GM23338 (cell line): ENCODE measurements around the gene CNTN5. TPM values are rescaled to one million over a fixed set of nuclear protein-coding genes. Genes with fewer than 3 reads are reported as not detected.

ENCODE experiments used
- ATAC-seq: fragments of 200-7000 bp; cut with Tn5 transposase; 3 replicates; pipeline ENCODE4 v1.9.1; 2020
- DNase-seq: peaks from one replicate; pipeline ENCODE4 v3.0.0-alpha.2; 2015; ENCODE audit warnings: low spot score
- H2AFZ ChIP-seq: fragments of 200-600 bp; sonication (generic); 2 replicates; pipeline ENCODE4 v1.8.0; 2016; ENCODE audit warnings: antibody characterized with exemption, mild to moderate bottlenecking, moderate library complexity
- H3F3A ChIP-seq: fragments of 200-600 bp; sonication (generic); replicated peaks from 2 replicates; pipeline ENCODE4 v1.8.0; 2017; ENCODE audit warnings: antibody characterized with exemption, mixed run types, low read depth
- H3K27ac ChIP-seq: fragments of 200-600 bp; sonication (generic); 2 replicates; pipeline ENCODE4 v1.6.1; 2016; ENCODE audit warnings: low read depth
- H3K27me3 ChIP-seq: fragments of 200-600 bp; sonication (generic); 2 replicates; pipeline ENCODE4 v1.8.0; 2016; ENCODE audit warnings: mild to moderate bottlenecking, mixed run types, moderate library complexity; ENCODE audit not compliant: insufficient read depth
- H3K36me3 ChIP-seq: fragments of 200-600 bp; sonication (generic); 2 replicates; pipeline ENCODE4 v1.8.0; 2016; ENCODE audit warnings: mild to moderate bottlenecking; ENCODE audit not compliant: insufficient read depth
- H3K4me1 ChIP-seq: fragments of 200-600 bp; sonication (generic); 2 replicates; pipeline ENCODE4 v1.8.0; 2016; ENCODE audit warnings: mild to moderate bottlenecking, moderate library complexity; ENCODE audit not compliant: insufficient read depth
- H3K4me2 ChIP-seq: fragments of 200-600 bp; sonication (generic); 2 replicates; pipeline ENCODE4 v1.7.1; 2017; ENCODE audit warnings: mixed run types
- H3K4me3 ChIP-seq: fragments of 200-600 bp; sonication (generic); 2 replicates; pipeline ENCODE4 v1.6.1; 2016; ENCODE audit warnings: mixed run types
- H3K79me2 ChIP-seq: fragments of 200-600 bp; sonication (generic); replicated peaks from 2 replicates; pipeline ENCODE4 v1.8.0; 2017; ENCODE audit warnings: mild to moderate bottlenecking; ENCODE audit not compliant: insufficient read depth
- H3K9me2 ChIP-seq: fragments of 200-600 bp; sonication (generic); 2 replicates; pipeline ENCODE4 v1.8.0; 2017; ENCODE audit not compliant: insufficient read depth
- H4K20me1 ChIP-seq: fragments of 200-600 bp; sonication (generic); replicated peaks from 2 replicates; pipeline ENCODE4 v1.8.0; 2017; ENCODE audit warnings: mild to moderate bottlenecking; ENCODE audit not compliant: insufficient read depth
- H3K27ac Mint-ChIP-seq: 2 replicates; pipeline ENCODE4 v1.8.0; 2020; ENCODE audit warnings: inconsistent platforms, mild to moderate bottlenecking, moderate library complexity, mixed read lengths
- H3K27me3 Mint-ChIP-seq: 3 replicates; pipeline ENCODE4 v1.8.0; 2022; ENCODE audit warnings: low read depth, mild to moderate bottlenecking, moderate library complexity, mixed read lengths, inconsistent platforms; ENCODE audit not compliant: insufficient read depth, poor library complexity
- H3K36me3 Mint-ChIP-seq: 3 replicates; pipeline ENCODE4 v1.8.0; 2021; ENCODE audit warnings: low read depth, mild to moderate bottlenecking, inconsistent platforms, moderate library complexity, mixed read lengths
- H3K4me1 Mint-ChIP-seq: 3 replicates; pipeline ENCODE4 v1.8.0; 2020; ENCODE audit warnings: mild to moderate bottlenecking, inconsistent platforms, mixed read lengths
- H3K4me3 Mint-ChIP-seq: 3 replicates; pipeline ENCODE4 v1.8.0; 2021; ENCODE audit warnings: moderate library complexity, mild to moderate bottlenecking, inconsistent platforms, mixed read lengths
- H3K9me3 Mint-ChIP-seq: 3 replicates; pipeline ENCODE4 v1.8.0; 2020; ENCODE audit warnings: moderate library complexity, mild to moderate bottlenecking, inconsistent platforms, mixed read lengths
- CREB1 ChIP-seq: fragments of 250-450 bp; sonication (Bioruptor Pico); IDR thresholded peaks from 2 replicates; pipeline ENCODE4 v1.5.0; 2020; ENCODE audit warnings: low read depth, mild to moderate bottlenecking, moderate library complexity
- EZH2 ChIP-seq: fragments of 200-600 bp; sonication (generic); IDR thresholded peaks from one replicate; pipeline ENCODE4 v1.8.0; 2017; ENCODE audit warnings: antibody characterized with exemption, mild to moderate bottlenecking, low read depth; ENCODE audit not compliant: unreplicated experiment
- EZH2phosphoT487 ChIP-seq: fragments of 200-600 bp; sonication (generic); IDR thresholded peaks from one replicate; pipeline ENCODE4 v1.8.1; 2018; ENCODE audit warnings: antibody characterized with exemption; ENCODE audit not compliant: unreplicated experiment
- JUNB ChIP-seq: IDR thresholded peaks from one replicate; pipeline ENCODE4 v1.6.1; 2016; ENCODE audit warnings: antibody characterized with exemption; ENCODE audit not compliant: unreplicated experiment
- NANOG ChIP-seq: IDR thresholded peaks from 2 replicates; pipeline ENCODE4 v1.6.1; 2016; ENCODE audit warnings: antibody characterized with exemption, borderline replicate concordance
- POLR2AphosphoS5 ChIP-seq: IDR thresholded peaks from 2 replicates; pipeline ENCODE4 v1.6.1; 2016; ENCODE audit warnings: antibody characterized with exemption, low read depth
- STAT1 ChIP-seq: IDR thresholded peaks from one replicate; pipeline ENCODE4 v1.6.1; 2016; ENCODE audit warnings: antibody characterized with exemption; ENCODE audit not compliant: unreplicated experiment
- ZNF114 ChIP-seq: fragments of 250-450 bp; sonication (Bioruptor Pico); IDR thresholded peaks from 2 replicates; pipeline ENCODE4 v1.5.0; 2020; ENCODE audit warnings: mild to moderate bottlenecking, moderate library complexity
- ZNF331 ChIP-seq: fragments of 250-450 bp; sonication (Bioruptor Pico); IDR thresholded peaks from 2 replicates; pipeline ENCODE4 v1.5.0; 2020; ENCODE audit warnings: low read depth, mild to moderate bottlenecking, moderate library complexity
- ZNF462 ChIP-seq: fragments of 250-450 bp; sonication (Bioruptor Pico); IDR thresholded peaks from 2 replicates; pipeline ENCODE4 v1.5.0; 2020; ENCODE audit warnings: mild to moderate bottlenecking, moderate library complexity
- polyA plus RNA-seq: library from polyadenylated mRNA; unstranded; fragments of >200 nt; fragmentation: Nextera tagmentation; extraction: Ambion mirVana; gene quantifications from 2 replicates; pipeline ENCODE4 v1.2.1, GENCODE V29; 2016
- total RNA-seq: library from RNA; depleted of rRNA; stranded (reverse); fragments of >200 nt; shearing (Covaris generic); gene quantifications from 2 replicates; pipeline ENCODE4 v1.2.3, GENCODE V29; 2014
- TF ChIP-seq, protein P1 (sequence below): IDR thresholded peaks from one replicate; pipeline ENCODE4 v1.6.1; 2018; ENCODE audit warnings: antibody characterized with exemption; ENCODE audit not compliant: unreplicated experiment
- TF ChIP-seq, protein P2 (sequence below): IDR thresholded peaks from 2 replicates; pipeline ENCODE4 v1.6.1; 2016; ENCODE audit warnings: antibody characterized with exemption
- TF ChIP-seq, protein P3 (sequence below), 2 experiments: fragments of 200-600 bp in 1 of 2; sonication (generic) in 1 of 2; conservative IDR thresholded peaks; 2 replicates each; pipeline versions ENCODE4 v1.5.1 to v1.6.1; 2016 to 2017; ENCODE audit warnings: antibody characterized with exemption in 2 of 2, low read depth in 2 of 2, mild to moderate bottlenecking in 2 of 2, moderate library complexity in 1 of 2

Gene CNTN5
- total and polyA plus RNA-seq, 2 experiments from 2014 or later = not detected

DNA sequence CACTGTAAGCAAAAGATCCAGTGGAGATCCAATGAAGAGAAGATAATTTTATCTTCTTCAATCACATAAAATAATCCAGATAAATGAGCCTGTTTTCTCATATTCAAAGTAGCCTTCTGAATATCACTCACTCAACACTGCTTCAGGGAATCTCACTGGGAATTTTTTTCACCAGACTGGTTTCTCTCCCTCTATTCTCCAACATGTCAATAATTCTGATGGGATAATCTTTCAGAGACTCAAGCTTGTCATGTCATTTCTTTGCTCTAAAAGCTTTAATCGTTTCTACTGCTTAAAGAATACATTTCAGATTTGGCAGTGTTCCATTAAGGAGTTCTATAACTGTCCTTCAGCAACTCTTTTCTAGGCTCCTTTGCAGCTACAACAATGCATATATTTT lies 16.3 kb downstream of the CNTN5 start:
- ATAC-seq (no peak), DNase-seq (no peak)
- Mint-ChIP-seq H3K9me3 (no peaks in the 10 kb centered on the region), H3K4me1 (no peaks in the 10 kb centered on the region), H3K36me3 (no peaks in the 10 kb centered on the region), H3K27me3 (no peaks in the 10 kb centered on the region), H3K4me3 (no peak overlapping the region), H3K27ac (no peak overlapping the region)
- no peak overlapping the region for H3K4me2 ChIP-seq
- no peaks in the 10 kb centered on the region for H3F3A ChIP-seq
- no peak overlapping the region for H3K4me3 ChIP-seq
- no peaks in the 10 kb centered on the region for H4K20me1 ChIP-seq
- no peak overlapping the region for H3K27ac ChIP-seq
- no peaks in the 10 kb centered on the region for H3K27me3 ChIP-seq
- no peaks in the 10 kb centered on the region for H3K79me2 ChIP-seq
- no peak for TF ChIP-seq NANOG
- TF ChIP-seq POLR2AphosphoS5 = no peak
- TF ChIP-seq, protein P1, sequence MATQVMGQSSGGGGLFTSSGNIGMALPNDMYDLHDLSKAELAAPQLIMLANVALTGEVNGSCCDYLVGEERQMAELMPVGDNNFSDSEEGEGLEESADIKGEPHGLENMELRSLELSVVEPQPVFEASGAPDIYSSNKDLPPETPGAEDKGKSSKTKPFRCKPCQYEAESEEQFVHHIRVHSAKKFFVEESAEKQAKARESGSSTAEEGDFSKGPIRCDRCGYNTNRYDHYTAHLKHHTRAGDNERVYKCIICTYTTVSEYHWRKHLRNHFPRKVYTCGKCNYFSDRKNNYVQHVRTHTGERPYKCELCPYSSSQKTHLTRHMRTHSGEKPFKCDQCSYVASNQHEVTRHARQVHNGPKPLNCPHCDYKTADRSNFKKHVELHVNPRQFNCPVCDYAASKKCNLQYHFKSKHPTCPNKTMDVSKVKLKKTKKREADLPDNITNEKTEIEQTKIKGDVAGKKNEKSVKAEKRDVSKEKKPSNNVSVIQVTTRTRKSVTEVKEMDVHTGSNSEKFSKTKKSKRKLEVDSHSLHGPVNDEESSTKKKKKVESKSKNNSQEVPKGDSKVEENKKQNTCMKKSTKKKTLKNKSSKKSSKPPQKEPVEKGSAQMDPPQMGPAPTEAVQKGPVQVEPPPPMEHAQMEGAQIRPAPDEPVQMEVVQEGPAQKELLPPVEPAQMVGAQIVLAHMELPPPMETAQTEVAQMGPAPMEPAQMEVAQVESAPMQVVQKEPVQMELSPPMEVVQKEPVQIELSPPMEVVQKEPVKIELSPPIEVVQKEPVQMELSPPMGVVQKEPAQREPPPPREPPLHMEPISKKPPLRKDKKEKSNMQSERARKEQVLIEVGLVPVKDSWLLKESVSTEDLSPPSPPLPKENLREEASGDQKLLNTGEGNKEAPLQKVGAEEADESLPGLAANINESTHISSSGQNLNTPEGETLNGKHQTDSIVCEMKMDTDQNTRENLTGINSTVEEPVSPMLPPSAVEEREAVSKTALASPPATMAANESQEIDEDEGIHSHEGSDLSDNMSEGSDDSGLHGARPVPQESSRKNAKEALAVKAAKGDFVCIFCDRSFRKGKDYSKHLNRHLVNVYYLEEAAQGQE = no peak
- TF ChIP-seq ZNF331 = no peak
- no peak for TF ChIP-seq JUNB
- TF ChIP-seq STAT1 = no peak
- no peak for TF ChIP-seq ZNF114 (CRISPR knock-in tag)
- no peak for TF ChIP-seq ZNF462
- no peak for TF ChIP-seq EZH2phosphoT487
- no peak for TF ChIP-seq CREB1
- TF ChIP-seq, protein P2, sequence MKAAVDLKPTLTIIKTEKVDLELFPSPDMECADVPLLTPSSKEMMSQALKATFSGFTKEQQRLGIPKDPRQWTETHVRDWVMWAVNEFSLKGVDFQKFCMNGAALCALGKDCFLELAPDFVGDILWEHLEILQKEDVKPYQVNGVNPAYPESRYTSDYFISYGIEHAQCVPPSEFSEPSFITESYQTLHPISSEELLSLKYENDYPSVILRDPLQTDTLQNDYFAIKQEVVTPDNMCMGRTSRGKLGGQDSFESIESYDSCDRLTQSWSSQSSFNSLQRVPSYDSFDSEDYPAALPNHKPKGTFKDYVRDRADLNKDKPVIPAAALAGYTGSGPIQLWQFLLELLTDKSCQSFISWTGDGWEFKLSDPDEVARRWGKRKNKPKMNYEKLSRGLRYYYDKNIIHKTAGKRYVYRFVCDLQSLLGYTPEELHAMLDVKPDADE = no peak
- no peak for TF ChIP-seq EZH2
- TF ChIP-seq, protein P3, sequence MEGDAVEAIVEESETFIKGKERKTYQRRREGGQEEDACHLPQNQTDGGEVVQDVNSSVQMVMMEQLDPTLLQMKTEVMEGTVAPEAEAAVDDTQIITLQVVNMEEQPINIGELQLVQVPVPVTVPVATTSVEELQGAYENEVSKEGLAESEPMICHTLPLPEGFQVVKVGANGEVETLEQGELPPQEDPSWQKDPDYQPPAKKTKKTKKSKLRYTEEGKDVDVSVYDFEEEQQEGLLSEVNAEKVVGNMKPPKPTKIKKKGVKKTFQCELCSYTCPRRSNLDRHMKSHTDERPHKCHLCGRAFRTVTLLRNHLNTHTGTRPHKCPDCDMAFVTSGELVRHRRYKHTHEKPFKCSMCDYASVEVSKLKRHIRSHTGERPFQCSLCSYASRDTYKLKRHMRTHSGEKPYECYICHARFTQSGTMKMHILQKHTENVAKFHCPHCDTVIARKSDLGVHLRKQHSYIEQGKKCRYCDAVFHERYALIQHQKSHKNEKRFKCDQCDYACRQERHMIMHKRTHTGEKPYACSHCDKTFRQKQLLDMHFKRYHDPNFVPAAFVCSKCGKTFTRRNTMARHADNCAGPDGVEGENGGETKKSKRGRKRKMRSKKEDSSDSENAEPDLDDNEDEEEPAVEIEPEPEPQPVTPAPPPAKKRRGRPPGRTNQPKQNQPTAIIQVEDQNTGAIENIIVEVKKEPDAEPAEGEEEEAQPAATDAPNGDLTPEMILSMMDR (conservative IDR thresholded peaks at IDR 0.05; ENCODE audit: low read depth in 2 of 2) = no peak
- H3K36me3 ChIP-seq = no peaks in the 10 kb centered on the region; the same call in 1 of the 2 replicates
- no peak overlapping the region for H2AFZ ChIP-seq
- no peaks in the 10 kb centered on the region for H3K4me1 ChIP-seq
- no peaks in the 10 kb centered on the region for H3K9me2 ChIP-seq
